Measurements from ENCODE around the gene BLZF1. TPM values are rescaled to one million over a fixed set of nuclear protein-coding genes. Genes with fewer than 3 reads are reported as not detected.

Gene BLZF1
- total and polyA plus RNA-seq, 2 experiments from 2014 or later = 16.3 to 29.6 TPM

DNA sequence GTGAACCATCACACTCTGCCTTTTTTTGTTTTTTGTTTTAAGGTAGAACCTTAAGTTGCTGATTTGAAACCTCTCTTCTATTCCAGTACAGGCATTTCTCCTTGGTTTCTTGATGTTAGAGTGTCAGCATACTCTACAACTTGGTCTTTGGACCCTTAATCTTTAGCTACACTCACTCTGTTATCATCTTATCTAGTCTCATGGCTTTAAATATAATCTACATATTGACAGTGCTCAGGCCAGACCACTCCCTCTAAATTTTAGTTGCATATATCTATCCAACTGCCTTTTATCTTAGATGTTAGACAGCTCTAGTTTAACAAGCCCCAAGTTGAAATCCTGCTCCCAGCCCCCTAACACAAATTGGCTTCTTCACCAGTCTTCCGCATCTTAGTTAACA, 22.5 kb upstream of the BLZF1 start:
- Histone ChIP-seq H3K79me2 (peaks cover 6% of the 10 kb centered on the region), H3K4me1 (ENCODE audit: insufficient read depth) (peaks cover 13% of the 10 kb centered on the region), H3K4me2 (peak overlapping the region; percentile 33), H3K27ac (peak overlapping the region; percentile 60), H3K9me3 (ENCODE audit: low read depth) (no peaks in the 10 kb centered on the region), H3K4me3 (no peak overlapping the region), H3K36me3 (replicated peaks; ENCODE audit: insufficient read depth, low read depth) (no peaks in the 10 kb centered on the region), H3K27me3 (no peaks in the 10 kb centered on the region), H4K20me1 (ENCODE audit: insufficient read depth, poor library complexity, severe bottlenecking) (no peaks in the 10 kb centered on the region), H3K9me2 (replicated peaks; ENCODE audit: insufficient read depth) (no peaks in the 10 kb centered on the region), H2AFZ (no peak overlapping the region)
- DNase-seq (ENCODE audit: low spot score) = peak; percentile 8
- 74% methylated on average over 1 of the region's 1 CpG for WGBS (ENCODE audit: low lambda C conversion rate, missing lambda C conversion rate)
- TF ChIP-seq EZH2 (IDR thresholded peaks at IDR 0.05; ENCODE audit: borderline replicate concordance) = no peak
- TF ChIP-seq EZH2phosphoT487 (IDR thresholded peaks at IDR 0.05; ENCODE audit: low read depth, severe bottlenecking, unreplicated experiment) = no peak
- TF ChIP-seq, protein P1, sequence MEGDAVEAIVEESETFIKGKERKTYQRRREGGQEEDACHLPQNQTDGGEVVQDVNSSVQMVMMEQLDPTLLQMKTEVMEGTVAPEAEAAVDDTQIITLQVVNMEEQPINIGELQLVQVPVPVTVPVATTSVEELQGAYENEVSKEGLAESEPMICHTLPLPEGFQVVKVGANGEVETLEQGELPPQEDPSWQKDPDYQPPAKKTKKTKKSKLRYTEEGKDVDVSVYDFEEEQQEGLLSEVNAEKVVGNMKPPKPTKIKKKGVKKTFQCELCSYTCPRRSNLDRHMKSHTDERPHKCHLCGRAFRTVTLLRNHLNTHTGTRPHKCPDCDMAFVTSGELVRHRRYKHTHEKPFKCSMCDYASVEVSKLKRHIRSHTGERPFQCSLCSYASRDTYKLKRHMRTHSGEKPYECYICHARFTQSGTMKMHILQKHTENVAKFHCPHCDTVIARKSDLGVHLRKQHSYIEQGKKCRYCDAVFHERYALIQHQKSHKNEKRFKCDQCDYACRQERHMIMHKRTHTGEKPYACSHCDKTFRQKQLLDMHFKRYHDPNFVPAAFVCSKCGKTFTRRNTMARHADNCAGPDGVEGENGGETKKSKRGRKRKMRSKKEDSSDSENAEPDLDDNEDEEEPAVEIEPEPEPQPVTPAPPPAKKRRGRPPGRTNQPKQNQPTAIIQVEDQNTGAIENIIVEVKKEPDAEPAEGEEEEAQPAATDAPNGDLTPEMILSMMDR (IDR thresholded peaks at IDR 0.05; ENCODE audit: poor library complexity) = no peak

DNA sequence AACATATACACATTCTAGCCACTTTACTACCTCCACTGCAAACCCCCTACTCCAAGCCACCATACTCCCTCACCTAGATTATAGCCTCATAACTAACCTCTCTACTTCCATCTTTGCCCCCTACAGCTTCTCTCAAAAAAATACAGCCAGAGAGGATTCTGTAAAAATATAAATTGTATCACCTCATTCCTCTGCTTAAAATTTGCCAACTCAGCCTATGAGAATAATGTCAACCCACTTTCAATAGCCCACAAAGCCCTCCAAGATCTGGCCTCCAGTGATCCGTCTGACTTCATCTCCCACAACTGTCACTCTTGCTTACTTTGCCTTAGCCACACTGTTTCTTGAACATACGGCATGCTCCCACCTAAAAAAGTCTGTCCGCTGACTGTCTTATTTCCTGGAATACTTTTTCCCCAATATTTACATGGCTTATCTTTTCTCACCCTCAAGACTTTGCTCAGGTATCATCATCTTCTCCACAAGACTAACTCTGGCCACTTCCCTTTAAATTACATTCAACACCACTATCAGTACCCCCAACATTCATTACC, 21.9 kb upstream of the BLZF1 start:
- H3K27ac ChIP-seq = peak overlapping the region; percentile 56
- no peaks in the 10 kb centered on the region for H4K20me1 ChIP-seq (ENCODE audit: insufficient read depth, poor library complexity, severe bottlenecking)
- TF ChIP-seq, protein P1 (IDR thresholded peaks at IDR 0.05; ENCODE audit: poor library complexity) = no peak
- TF ChIP-seq EZH2phosphoT487 (IDR thresholded peaks at IDR 0.05; ENCODE audit: low read depth, severe bottlenecking, unreplicated experiment) = no peak
- no peak for TF ChIP-seq EZH2 (IDR thresholded peaks at IDR 0.05; ENCODE audit: borderline replicate concordance)
- no peaks in the 10 kb centered on the region for H3K27me3 ChIP-seq
- no peaks in the 10 kb centered on the region for H3K9me3 ChIP-seq (ENCODE audit: low read depth)
- WGBS (ENCODE audit: low lambda C conversion rate, missing lambda C conversion rate) = 71% methylated on average over 3 of the region's 3 CpGs
- no peak for DNase-seq (ENCODE audit: low spot score)
- H3K79me2 ChIP-seq = peaks cover 7% of the 10 kb centered on the region
- no peaks in the 10 kb centered on the region for H3K36me3 ChIP-seq (replicated peaks; ENCODE audit: insufficient read depth, low read depth)
- H2AFZ ChIP-seq = no peak overlapping the region
- H3K4me3 ChIP-seq = no peak overlapping the region
- peak overlapping the region; percentile 24 for H3K4me2 ChIP-seq
- H3K9me2 ChIP-seq (replicated peaks; ENCODE audit: insufficient read depth) = no peaks in the 10 kb centered on the region
- H3K4me1 ChIP-seq (ENCODE audit: insufficient read depth) = peaks cover 13% of the 10 kb centered on the region

DNA sequence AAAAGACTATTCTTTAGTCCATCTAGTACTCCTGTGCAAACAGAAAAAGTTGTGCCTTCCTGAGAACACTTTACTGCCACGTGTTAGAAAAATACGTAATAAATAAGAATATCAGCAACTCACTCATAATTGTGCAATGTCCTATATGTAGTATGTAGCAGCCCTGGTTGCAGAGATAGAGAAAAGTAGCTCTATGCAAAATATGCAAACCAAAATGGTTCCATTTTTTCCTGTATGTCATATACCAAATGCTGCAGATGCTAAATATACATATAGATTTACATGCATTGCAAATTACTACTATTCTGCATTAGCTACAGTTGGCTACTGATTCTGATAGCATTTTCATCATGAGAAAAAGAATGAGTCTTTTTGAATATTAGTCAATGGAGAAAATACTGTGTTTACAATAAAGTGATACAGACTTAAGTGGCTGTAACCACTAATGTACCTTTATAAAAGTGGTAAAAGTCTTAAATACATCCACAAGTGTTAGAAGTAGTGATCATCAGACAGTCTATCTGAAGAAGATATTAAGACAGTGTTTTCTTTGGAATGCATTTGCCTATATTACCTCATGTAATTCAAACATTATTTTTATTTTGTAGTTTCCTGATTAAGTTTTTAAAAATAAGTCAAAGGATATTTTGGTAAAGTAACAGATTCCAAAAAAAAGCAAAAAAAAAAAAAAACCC, 20.2 kb upstream of the BLZF1 start:
- H3K9me3 ChIP-seq (ENCODE audit: low read depth) = no peaks in the 10 kb centered on the region
- H3K27ac ChIP-seq = no peak overlapping the region
- H3K79me2 ChIP-seq = peaks cover 10% of the 10 kb centered on the region
- no peak for DNase-seq (ENCODE audit: low spot score)
- H2AFZ ChIP-seq = no peak overlapping the region
- WGBS (ENCODE audit: low lambda C conversion rate, missing lambda C conversion rate) = 81% methylated on average over 2 of the region's 2 CpGs
- no peak overlapping the region for H3K4me3 ChIP-seq
- peaks cover 13% of the 10 kb centered on the region for H3K4me1 ChIP-seq (ENCODE audit: insufficient read depth)
- no peaks in the 10 kb centered on the region for H3K9me2 ChIP-seq (replicated peaks; ENCODE audit: insufficient read depth)
- H3K27me3 ChIP-seq = no peaks in the 10 kb centered on the region
- H3K4me2 ChIP-seq = no peak overlapping the region
- TF ChIP-seq, protein P1 (IDR thresholded peaks at IDR 0.05; ENCODE audit: poor library complexity) = no peak
- TF ChIP-seq EZH2 (IDR thresholded peaks at IDR 0.05; ENCODE audit: borderline replicate concordance) (no peak), EZH2phosphoT487 (IDR thresholded peaks at IDR 0.05; ENCODE audit: low read depth, severe bottlenecking, unreplicated experiment) (no peak)
- no peaks in the 10 kb centered on the region for H4K20me1 ChIP-seq (ENCODE audit: insufficient read depth, poor library complexity, severe bottlenecking)
- no peaks in the 10 kb centered on the region for H3K36me3 ChIP-seq (replicated peaks; ENCODE audit: insufficient read depth, low read depth)
